OCI-LY7 (cell line): ENCODE results near the gene NDUFAF2. TPM values are rescaled to one million over a fixed set of nuclear protein-coding genes. Genes with fewer than 3 reads are reported as not detected.

Experiments used
- Bru-seq: library from RNA; stranded (reverse); fragments of 400-500 nt; gene quantifications from one replicate; lab custom pipeline; 2021; lab: Mats Ljungman, UMichigan
- BruChase-seq, 2 experiments: library from RNA; stranded (reverse); fragments of 400-500 nt; gene quantifications; one replicate each; lab custom pipeline; 2021; lab: Mats Ljungman, UMichigan
- BruUV-seq: library from RNA; stranded (reverse); fragments of 400-500 nt; replicated peaks from 2 replicates; lab custom pipeline; 2021; lab: Mats Ljungman, UMichigan
- CTCF ChIA-PET: fragments of 300-600 bp; sonication (Branson Sonifier 250); formaldehyde crosslinking; loops from one replicate; lab custom pipeline; 2022; ENCODE audit warnings: antibody characterized with exemption; ENCODE audit not compliant: unreplicated experiment; lab: Charles Lee
- POLR2A ChIA-PET: fragments of 300-600 bp; sonication (Branson Sonifier 250); formaldehyde crosslinking; loops from one replicate; lab custom pipeline; 2022; ENCODE audit warnings: antibody characterized with exemption; lab: Charles Lee
- DNase-seq: peaks from one replicate; pipeline ENCODE4 v3.0.0-alpha.2; 2015; ENCODE audit warnings: low spot score
- H2AFZ ChIP-seq: fragments of 200-600 bp; sonication (generic), shearing (Covaris generic); 2 replicates; pipeline ENCODE4 v1.6.1; 2014; ENCODE audit warnings: mild to moderate bottlenecking, antibody characterized with exemption, low read length, moderate library complexity
- H3K27ac ChIP-seq: fragments of 200-600 bp; sonication (generic); 2 replicates; pipeline ENCODE4 v1.5.1; 2014; ENCODE audit warnings: mixed run types, low read depth, mild to moderate bottlenecking, moderate library complexity, low read length, inconsistent platforms; ENCODE audit not compliant: poor library complexity, severe bottlenecking
- H3K36me3 ChIP-seq: fragments of 200-600 bp; sonication (generic); 2 replicates; pipeline ENCODE4 v1.6.1; 2014; ENCODE audit warnings: mild to moderate bottlenecking, antibody characterized with exemption, low read length, moderate library complexity, mixed read lengths; ENCODE audit not compliant: insufficient read depth
- H3K4me1 ChIP-seq: fragments of 200-600 bp; sonication (generic); 2 replicates; pipeline ENCODE4 v1.5.1; 2014; ENCODE audit warnings: mild to moderate bottlenecking, low read length; ENCODE audit not compliant: insufficient read depth, poor library complexity, severe bottlenecking
- H3K4me2 ChIP-seq: fragments of 200-600 bp; sonication (generic); 2 replicates; pipeline ENCODE4 v1.6.1; 2014; ENCODE audit warnings: mild to moderate bottlenecking, low read length
- H3K4me3 ChIP-seq: fragments of 200-600 bp; sonication (generic); 2 replicates; pipeline ENCODE4 v1.5.1; 2014; ENCODE audit warnings: mild to moderate bottlenecking, low read depth, low read length; ENCODE audit not compliant: poor library complexity, severe bottlenecking
- H3K79me2 ChIP-seq: fragments of 200-600 bp; sonication (generic); 2 replicates; pipeline ENCODE4 v1.6.1; 2016; ENCODE audit warnings: low read depth, mild to moderate bottlenecking, low read length, moderate library complexity, mixed read lengths; ENCODE audit not compliant: insufficient read depth
- H3K9me2 ChIP-seq: fragments of 200-600 bp; sonication (generic); 2 replicates; pipeline ENCODE4 v1.6.1; 2016; ENCODE audit warnings: mild to moderate bottlenecking, low read length, mixed read lengths; ENCODE audit not compliant: insufficient read depth
- H3K9me3 ChIP-seq: fragments of 200-600 bp; sonication (generic); 2 replicates; pipeline ENCODE4 v1.6.1; 2014; ENCODE audit warnings: mild to moderate bottlenecking, mixed run types, low read length, mixed read lengths
- H4K20me1 ChIP-seq: fragments of 200-600 bp; sonication (generic); 2 replicates; pipeline ENCODE4 v1.6.1; 2014; ENCODE audit warnings: mild to moderate bottlenecking, antibody characterized with exemption, low read length, moderate library complexity, mixed read lengths; ENCODE audit not compliant: insufficient read depth
- EZH2phosphoT487 ChIP-seq: fragments of 200-600 bp; sonication (generic); IDR thresholded peaks from 2 replicates; pipeline ENCODE4 v1.6.1; 2018; ENCODE audit warnings: low read depth, borderline replicate concordance, mild to moderate bottlenecking, mixed run types, antibody characterized with exemption, low read length, moderate library complexity, mixed read lengths
- intact Hi-C: fragments of 100-400 bp; cut with micrococcal nuclease; formaldehyde crosslinking; loops from one replicate; pipeline ENCODE4 v1.10.0; 2022; ENCODE audit not compliant: unreplicated experiment
- long read RNA-seq: library from polyadenylated mRNA; stranded (forward); transcript quantifications from one replicate; pipeline ENCODE4 v2.0.0, GENCODE V29; 2022
- total RNA-seq, 2 experiments: library from RNA; depleted of rRNA in 1 of 2; stranded (reverse); fragments of >200 nt in 1 of 2; shearing (Covaris generic) in 1 of 2; gene quantifications; 2 replicates each; pipeline ENCODE4 v1.2.3, GENCODE V29; 2014 to 2022
- TF ChIP-seq, protein P1 (sequence below): fragments of 200-600 bp; sonication (generic); conservative IDR thresholded peaks from 2 replicates; pipeline ENCODE4 v1.5.1; 2014; ENCODE audit warnings: mild to moderate bottlenecking, antibody characterized with exemption, low read length, moderate library complexity, mixed read lengths

NDUFAF2 gene, protein sequence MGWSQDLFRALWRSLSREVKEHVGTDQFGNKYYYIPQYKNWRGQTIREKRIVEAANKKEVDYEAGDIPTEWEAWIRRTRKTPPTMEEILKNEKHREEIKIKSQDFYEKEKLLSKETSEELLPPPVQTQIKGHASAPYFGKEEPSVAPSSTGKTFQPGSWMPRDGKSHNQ
- total RNA-seq (2014; rRNA removed; shearing (Covaris generic)), result 20.8 and 34.8 TPM in 2 replicates
- 34.5 and 36.8 TPM in 2 replicates for total RNA-seq (2022)
- Bru-seq, nascent RNA, result percentile 73 among the genes with signal in this experiment
- percentile 59 among the genes with signal in this experiment for BruChase-seq, experiment 1, labeled RNA remaining after a 6-hour chase
- percentile 61 among the genes with signal in this experiment for BruChase-seq, experiment 2, labeled RNA remaining after a 2-hour chase
- long read RNA-seq, transcript NDUFAF2-201 (4 exons, 719 nt), result major isoform, 34 of 49 reads
- long read RNA-seq, transcript NDUFAF2-202 (3 exons, 461 nt), result minor isoform, 5 of 49 reads
- long read RNA-seq, partial matches to known transcripts, result 1 of 49 reads
- long read RNA-seq, other reads (novel, unspliced or antisense), result 8 of 49 reads

DNA sequence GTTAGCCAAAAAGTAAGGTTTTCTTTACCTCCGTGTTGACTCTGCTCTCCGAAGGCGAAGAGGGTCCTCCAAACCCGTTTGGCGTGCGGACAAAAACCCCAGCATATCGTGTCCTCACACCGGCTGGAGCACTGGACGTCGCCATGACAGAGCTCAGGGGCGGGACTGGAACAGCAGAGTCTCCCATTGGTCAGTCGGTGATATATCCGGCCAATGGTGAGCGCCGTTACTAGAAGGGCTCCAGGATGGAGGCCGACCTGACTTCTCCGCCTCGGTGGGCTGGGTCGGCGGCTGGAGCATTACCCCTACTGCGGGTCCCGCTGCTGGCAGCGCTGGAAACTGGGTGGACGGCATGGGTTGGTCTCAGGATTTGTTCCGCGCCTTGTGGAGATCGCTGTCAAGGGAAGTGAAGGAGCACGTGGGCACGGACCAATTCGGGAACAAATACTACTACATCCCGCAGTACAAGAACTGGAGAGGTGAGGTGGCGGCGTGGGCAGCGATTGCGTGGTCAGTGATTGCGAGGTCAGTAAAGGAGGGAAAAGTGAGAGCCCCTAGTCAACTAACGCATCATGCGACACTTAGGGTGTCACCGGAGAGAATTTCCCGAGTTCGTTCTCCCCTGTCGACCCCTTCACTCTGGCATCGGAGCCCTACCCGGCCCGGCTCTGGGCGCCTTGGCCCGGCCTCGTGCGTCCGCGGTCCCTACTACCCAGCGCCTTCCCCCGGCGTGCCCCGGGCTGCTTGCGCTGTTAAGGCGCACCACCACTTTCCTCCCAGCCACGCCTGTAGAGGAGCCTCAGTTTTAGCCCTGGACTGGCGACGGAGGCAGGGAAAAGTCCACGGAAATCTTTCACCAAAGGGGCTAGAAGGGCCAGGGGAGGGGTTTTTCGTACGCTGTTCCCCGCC lies at the start of gene NDUFAF2, which contains the start of gene ERCC8:
NDUFAF2 (plus strand) TSS at position 302 of the 909 bp plus-strand sequence; CDS start at position 353, 51 bp downstream.
ERCC8 (minus strand) TSS at position 167 of the 909 bp plus-strand sequence; CDS start at position 105, 62 bp downstream.
- POLR2A ChIA-PET, result interaction anchor here (0.6 to 1.8 kb wide), 7 partner anchors 9 to 256 kb away, joined by 3 to 6 read pairs (median 3); partner anchors contain the start of gene DEPDC1B
- Histone ChIP-seq H3K4me2 (peak within 1 kb of the TSS; percentile 99), H3K4me1 (peaks cover 13% of the 10 kb centered on the region), H3K36me3 (peaks cover 10% of the 10 kb centered on the region), H3K9me3 (no peaks in the 10 kb centered on the region), H3K4me3 (peak within 1 kb of the TSS; percentile 80), H3K27ac (peak within 1 kb of the TSS; percentile 1), H3K79me2 (peaks cover 66% of the 10 kb centered on the region), H3K9me2 (no peaks in the 10 kb centered on the region), H2AFZ (peak within 1 kb of the TSS; percentile 81), H4K20me1 (no peaks in the 10 kb centered on the region; the same call in 1 of the 2 replicates)
- intact Hi-C loops, result loop anchor here (5.0 to 10.0 kb wide), 4 partner anchors 217 to 420 kb away; partner anchors contain the start of genes DEPDC1B and SMIM15
- CTCF ChIA-PET, result interaction anchor here (1.0 kb wide), 1 partner anchor 12 kb away, joined by 3 read pairs; no protein-coding TSS in a partner anchor
- peak; percentile 91 for DNase-seq
- BruUV-seq, result TSS peak; percentile 65
- no peak for TF ChIP-seq EZH2phosphoT487
- TF ChIP-seq, protein P1, sequence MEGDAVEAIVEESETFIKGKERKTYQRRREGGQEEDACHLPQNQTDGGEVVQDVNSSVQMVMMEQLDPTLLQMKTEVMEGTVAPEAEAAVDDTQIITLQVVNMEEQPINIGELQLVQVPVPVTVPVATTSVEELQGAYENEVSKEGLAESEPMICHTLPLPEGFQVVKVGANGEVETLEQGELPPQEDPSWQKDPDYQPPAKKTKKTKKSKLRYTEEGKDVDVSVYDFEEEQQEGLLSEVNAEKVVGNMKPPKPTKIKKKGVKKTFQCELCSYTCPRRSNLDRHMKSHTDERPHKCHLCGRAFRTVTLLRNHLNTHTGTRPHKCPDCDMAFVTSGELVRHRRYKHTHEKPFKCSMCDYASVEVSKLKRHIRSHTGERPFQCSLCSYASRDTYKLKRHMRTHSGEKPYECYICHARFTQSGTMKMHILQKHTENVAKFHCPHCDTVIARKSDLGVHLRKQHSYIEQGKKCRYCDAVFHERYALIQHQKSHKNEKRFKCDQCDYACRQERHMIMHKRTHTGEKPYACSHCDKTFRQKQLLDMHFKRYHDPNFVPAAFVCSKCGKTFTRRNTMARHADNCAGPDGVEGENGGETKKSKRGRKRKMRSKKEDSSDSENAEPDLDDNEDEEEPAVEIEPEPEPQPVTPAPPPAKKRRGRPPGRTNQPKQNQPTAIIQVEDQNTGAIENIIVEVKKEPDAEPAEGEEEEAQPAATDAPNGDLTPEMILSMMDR, result no peak

DNA sequence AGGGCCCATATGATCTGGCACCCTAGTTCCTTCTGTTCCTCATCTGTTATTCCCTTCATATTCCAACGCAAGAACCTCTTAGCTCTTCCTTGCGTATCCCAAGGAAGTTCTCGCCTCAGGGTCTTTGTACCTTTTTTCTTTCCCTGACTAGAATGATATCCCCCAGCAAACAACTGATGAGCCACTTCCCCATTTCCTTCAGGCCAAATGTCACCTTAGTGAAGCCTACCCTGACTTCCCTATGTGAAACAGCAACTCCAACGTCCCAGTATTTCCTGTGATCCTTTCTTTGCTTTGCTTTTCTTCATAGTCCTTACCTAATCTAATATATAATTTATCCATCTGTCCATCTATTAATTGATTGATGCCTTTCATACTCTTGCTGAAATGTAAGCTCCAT lies 48.0 kb upstream of the NDUFAF2 start:
- no peak for DNase-seq
- no peak overlapping the region for H2AFZ ChIP-seq
- no peak overlapping the region for H3K4me3 ChIP-seq
- BruUV-seq, result no TSS peak
- no peak overlapping the region for H3K27ac ChIP-seq
- no peaks in the 10 kb centered on the region for H3K9me3 ChIP-seq
- peaks cover 26% of the 10 kb centered on the region for H3K36me3 ChIP-seq
- H3K4me1 ChIP-seq, result no peaks in the 10 kb centered on the region
- H3K79me2 ChIP-seq, result no peaks in the 10 kb centered on the region
- intact Hi-C loops, result no loop called here
- POLR2A ChIA-PET, result interaction anchor here (1.2 kb wide), 1 partner anchor 25 kb away, joined by 3 read pairs; no protein-coding TSS in a partner anchor
- no peaks in the 10 kb centered on the region for H3K9me2 ChIP-seq
- H3K4me2 ChIP-seq, result no peak overlapping the region
- no peak for TF ChIP-seq EZH2phosphoT487
- TF ChIP-seq, protein P1, result no peak
- no peaks in the 10 kb centered on the region for H4K20me1 ChIP-seq
- CTCF ChIA-PET, result no interaction called here
